GM19238 (cell line): ENCODE data around the gene TECPR1.
"Not testable (repeated sequence)": the region's sequence is repeated elsewhere in the genome, so short reads cannot be mapped to it uniquely, and the experiment has no call there.

ENCODE experiments used
- DNase-seq: peaks from one replicate; pipeline ENCODE4 v3.0.0; 2011; ENCODE audit warnings: low spot score; ENCODE audit not compliant: insufficient read length

The TECPR1 gene

GRCh38 chr7:98229991-98230745, 21.9 kb downstream of the TECPR1 start:
- DNase-seq = no peak

DNA sequence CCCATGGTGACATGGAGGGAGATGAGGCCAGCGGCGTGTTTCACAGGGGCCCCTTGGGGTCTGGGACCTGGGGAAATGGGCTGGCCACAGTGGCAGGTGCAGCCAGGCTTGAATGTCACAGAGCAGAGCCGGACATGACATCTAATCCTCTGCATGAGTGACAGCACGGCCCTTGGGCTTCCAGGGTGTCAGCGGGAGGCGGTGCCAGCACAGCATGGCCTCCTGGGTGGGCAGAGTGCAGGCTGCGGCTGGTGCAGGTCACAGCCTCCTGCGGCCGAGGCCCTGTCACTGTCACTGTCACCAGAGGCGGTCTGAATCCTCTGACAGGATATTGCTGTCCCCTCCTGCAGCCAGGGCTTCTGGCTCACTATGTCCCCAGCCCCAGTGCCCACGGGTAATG, 22.6 kb downstream of the TECPR1 start:
- no peak for DNase-seq

GRCh38 chr7:98228801-98229200, 23.2 kb downstream of the TECPR1 start:
- no peak for DNase-seq

GRCh38 chr7:98227939-98228338, 24.1 kb downstream of the TECPR1 start:
- no peak for DNase-seq

DNA sequence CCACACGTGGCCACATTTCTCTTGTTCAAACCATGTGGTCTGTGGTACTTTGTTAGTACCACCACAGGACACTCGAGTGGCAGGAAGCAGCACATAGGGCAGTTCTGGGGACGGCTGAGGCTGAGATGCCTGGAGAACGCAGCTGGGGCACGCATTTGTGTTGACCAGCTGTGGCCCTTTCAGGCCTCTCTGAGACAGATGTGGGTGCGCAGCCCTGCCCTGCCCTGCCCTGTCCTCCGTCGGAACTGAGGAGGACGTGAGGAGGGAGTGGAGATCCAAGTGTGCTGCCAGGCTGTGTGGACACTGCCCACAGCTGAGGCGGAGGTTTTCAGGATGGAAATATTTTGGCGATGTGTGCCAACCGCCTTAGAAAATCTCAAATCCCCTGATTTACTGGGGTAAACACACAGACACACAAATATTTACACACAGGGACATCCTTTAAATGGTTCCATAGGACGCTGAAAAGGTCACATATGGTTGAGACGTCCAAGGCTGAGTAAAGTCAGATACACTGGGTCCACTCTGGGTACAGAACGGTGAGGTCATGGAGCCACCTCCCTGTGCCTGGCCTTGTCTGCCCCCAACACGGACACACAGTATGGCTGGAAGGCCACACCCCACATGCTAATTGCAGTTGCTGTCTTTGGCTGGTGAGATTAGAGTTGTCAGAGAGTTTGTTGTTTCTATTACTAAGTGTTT, 26.0 kb downstream of the TECPR1 start:
- DNase-seq = no peak

DNA sequence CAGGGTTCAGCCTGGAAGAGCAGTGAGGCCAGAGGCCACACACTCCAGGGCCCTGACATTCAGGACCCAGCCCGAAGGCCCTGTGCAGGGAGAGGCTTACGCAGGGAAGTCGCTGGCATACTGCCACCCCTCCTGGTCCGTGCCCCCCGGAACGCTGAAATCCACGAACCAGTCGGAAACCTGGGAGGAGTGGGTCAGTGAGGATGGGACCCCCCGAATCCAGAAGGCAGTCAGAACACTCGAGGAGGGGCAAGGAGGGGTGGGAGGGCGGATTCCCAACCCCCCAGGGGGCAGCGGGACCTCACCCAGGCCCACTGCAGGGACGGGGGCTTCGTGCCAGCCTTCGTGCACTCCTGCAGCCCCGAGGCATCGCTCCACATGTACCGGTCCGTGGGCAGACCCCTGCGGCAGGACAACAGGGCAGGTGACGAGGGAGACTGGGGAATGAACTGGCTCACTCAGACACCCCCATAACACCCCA, 27.3 kb downstream of the TECPR1 start:
- DNase-seq = no peak

DNA sequence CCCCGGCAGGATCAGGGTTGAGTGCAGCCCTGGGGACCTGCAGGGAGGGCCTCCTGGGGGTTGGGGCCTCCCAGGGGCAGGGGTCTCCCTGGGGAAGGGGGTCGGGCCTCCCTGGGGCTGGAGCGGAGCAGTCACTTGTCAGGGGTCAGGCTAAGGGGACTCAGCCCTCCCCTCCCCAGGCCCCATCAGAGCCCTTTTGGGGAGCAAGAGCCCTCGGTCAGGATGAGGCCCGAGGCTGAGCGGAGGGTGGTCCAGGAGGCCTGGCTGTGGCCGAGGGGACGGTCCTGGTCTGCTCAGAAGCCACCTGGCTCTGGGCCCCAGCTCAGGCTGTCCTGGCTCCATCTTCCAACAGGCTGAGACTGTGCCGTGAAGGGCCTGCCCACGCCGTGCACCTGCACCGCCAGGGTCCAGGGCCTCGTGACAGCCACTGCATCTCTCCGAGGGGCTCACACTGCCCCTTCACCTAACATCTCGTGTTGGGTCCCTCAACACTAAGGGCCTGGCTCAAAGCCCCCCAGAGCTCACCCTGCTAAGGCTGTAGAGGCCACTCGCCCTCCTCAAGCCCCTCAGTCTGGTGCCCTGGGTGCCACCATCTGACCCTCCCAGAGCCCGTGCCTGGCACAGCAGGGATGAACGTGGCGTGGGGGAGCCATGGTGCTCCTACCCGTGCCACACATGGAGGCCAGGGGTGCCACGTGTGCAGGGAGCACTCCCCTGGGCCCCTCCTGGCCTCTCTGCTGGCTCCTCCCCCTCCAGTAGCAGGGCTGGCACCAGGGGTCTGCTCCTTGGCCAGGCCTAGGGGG, 27.9 kb downstream of the TECPR1 start:
- no peak for DNase-seq

DNA sequence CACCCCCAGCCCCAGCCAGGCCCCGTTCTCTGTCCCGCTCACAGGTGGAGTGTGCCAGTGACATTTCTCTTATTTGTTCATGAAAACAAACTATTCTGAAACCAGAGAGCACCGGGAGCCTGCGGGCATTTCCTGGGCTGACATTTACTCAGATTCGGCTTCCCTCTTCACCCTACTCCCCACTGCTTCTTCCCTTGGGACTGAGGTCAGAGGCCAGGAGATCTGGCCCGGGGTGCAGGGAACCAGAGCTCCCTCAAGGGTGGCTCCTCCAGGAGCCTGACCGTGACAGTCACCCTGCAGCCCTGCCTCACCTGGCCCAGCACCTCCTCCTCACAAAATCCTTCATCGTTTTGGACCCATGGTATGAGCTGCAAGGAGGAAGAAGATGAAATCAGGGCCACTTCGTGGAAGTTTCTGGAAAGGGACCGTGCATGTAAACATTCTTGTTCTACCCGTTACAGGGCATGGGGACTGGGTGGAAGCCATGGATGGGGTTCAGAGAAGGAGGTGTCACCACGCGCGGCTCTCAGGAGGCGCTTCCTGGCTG, 28.6 kb downstream of the TECPR1 start:
- no peak for DNase-seq

- no peak for DNase-seq
Measured at GRCh38 chr7:98222533-98223195, 29.4 kb downstream of the TECPR1 start.

DNA sequence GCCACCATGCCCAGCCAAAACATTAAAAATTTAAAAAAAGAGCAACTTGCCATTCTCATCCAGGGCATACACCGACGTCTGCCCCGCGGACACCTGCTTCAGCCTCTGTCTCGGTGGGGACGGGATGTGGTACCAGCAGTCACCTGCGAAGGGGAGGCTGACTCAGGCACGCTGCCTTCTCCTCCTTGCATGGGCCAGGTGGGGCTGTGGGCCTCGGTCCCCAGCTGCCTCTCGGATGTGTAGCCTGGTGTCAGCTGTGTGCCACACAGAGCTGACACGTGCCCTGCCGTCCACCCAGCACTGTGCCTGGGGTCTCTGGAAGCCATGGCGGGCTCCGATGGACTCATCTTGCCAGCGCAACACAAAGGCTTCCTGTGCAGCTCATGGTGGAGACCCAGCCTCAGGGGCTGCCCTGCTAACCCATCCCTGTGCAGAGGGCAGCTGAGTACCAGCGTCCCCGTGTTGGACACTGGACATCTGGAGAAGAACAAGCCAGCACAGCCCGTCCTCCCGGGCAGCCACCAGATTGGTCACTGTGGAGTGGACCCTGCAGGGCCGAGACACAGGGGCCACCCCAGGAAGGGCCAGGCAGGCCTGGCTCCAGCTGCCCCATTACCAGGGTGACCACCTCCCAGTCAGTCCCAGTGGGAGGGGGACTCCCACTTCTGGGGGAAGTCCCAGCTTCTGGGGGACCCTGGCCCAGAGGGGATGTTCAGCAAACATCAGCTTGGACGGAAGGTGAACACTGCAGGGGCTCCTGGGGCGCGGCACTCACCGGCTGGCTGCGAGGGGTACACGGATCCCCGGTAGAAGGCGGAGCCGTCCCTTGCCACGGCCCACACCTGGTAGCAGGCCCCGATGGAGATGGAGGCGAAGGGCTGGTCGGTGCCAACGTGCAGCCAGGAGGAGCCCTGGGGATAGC, 30.2 kb downstream of the TECPR1 start:
- no peak for DNase-seq

DNA sequence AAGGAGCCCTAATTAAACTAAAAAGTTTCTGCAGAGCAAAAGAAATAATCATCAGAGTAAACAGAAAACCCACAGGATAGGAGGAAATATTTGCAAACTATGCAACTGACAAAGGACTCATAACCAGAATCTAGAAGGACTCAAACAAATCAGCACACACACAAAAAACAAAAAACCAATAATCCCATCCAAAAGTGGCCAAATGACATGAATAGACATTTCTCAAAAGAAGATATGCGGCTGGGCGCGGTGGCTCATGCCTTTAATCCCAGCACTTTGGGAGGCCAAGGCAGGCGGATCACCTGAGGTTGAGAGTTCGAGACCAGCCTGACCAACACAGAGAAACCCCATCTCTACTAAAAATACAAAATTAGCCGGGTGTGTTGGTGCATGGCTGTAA, 32.6 kb downstream of the TECPR1 start:
- not testable (repeated sequence) for DNase-seq

DNA sequence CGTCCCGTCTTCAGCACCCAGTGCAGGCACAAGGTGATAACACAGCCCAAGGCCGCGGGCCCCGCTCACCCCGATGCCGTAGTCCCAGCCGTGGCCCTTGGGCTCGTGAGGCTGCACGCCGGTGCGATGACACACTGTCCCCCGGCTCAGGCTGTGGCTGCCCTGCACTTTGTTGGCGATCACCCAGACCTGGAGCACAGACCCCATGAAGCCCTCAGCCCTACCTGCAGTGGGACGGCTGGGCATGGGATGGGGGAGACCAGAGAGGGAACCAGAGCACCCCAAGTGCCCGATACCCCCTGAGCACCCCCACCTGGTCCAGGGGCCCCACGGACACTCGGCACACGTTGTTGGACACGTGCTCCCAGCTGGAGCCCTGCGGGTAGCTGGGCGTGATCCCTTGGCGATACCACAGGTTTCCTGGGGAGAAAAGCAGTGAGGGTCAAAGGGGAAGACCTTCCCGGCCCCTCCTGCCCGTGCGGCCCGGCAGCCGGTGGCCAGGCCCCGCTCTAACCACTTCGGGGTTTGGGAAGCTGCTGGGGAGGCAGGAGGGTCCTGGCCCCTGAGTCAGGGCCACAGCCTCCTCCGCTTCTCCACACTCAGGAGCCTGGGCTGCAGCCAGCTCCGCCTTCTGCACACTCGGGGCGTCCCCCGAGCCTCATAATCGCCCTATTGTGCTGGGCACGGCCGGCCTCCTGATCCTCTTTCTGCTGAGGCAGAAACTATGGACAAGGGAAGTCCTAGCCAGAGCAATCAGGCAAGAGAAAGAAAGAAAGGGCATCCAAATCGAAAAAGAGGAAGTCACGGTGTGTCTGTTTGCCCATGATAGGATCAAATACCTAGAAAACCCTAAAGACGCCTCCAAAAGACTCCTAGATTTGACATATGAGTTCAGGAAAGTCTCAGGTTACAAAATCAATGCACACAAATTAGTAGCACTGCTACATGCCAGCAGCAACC, 34.1 kb downstream of the TECPR1 start:
- DNase-seq = no peak

DNA sequence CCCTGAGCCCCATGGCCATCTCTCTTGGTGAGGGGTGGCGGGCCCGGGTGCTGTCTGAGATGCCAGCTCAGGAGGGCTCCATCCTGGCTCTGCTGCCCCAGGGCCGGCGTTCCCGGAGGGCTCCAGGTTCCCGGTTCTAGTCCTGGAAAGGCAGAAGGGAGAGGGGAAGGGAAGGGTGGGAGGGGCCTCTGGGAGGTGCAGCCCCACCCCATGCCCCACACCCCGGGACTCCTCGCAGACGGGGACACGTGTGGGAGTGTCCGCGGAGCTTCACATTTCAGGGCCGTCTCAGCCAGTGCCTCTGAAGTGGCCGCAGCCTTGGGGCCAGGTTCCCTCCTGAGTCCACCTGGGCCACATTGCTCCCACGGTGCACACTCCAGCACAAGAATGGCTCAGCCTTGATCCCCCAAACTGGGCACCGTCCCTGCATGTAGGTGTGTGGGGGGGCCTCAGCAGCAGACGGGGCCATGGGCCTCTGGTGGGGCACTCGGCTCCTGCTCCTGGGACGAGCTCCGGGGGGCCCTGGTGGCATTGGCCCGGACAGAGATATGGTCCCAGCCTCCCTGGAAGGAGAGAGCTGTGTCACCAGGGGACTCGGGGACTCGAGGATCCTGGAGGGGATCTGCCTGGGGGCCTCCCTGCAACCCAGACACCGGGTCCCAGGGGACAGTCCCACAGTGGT, 35.0 kb downstream of the TECPR1 start:
- no peak for DNase-seq

- DNase-seq = no peak
Measured at GRCh38 chr7:98215561-98216495, 36.2 kb downstream of the TECPR1 start.

DNA sequence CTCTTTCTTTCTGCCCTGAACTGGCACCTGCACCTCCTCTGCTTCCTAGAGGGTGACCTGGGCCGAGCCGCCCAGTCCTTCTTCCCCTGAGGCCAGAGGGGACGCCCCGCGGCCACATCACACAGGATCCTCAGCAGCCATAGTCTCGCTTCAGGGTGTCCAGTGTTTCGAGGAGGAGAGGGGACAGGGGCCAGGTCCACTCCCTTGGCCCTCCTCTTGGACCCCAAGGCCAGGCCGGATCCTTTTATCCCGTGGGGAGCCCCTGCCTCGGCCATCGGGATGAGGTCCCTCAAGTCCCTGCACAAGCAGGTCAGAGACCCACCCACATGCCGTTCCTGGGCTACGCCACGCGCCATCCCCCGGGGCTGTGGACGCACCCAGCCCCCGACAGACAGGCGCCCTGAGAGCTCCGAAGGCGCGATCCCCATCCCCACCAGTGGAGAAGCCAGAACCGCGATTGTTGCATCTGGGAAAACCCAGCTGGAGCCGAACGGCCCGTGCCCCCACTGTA, 37.2 kb downstream of the TECPR1 start:
- DNase-seq = no peak

GRCh38 chr7:98213888-98214810, 37.9 kb downstream of the TECPR1 start:
- DNase-seq = no peak
